ENCODE results near the gene DNAJC5G. TPM values are rescaled to one million over a fixed set of nuclear protein-coding genes. Genes with fewer than 3 reads are reported as not detected.

Gene DNAJC5G
- total RNA-seq, 1 donor from 2014 or later: not detected

- H3K27ac Mint-ChIP-seq: peak within 1 kb of the TSS; percentile 98
- no peaks in the 10 kb centered on the region for H4K20me1 ChIP-seq (ENCODE audit: low read depth)
- peaks cover 2% of the 10 kb centered on the region for H3K36me3 ChIP-seq
- H3F3A ChIP-seq (ENCODE audit: low read depth): peaks cover 26% of the 10 kb centered on the region
- peak within 1 kb of the TSS; percentile 40 for H3K27ac ChIP-seq
- no peaks in the 10 kb centered on the region for H3K4me1 ChIP-seq
- H3K4me3 Mint-ChIP-seq: peak within 1 kb of the TSS; percentile 95
- H3K9me3 ChIP-seq (ENCODE audit: low read depth): no peaks in the 10 kb centered on the region
- peaks cover 14% of the 10 kb centered on the region for H3K36me3 Mint-ChIP-seq
- TF ChIP-seq EZH2phosphoT487 (IDR thresholded peaks at IDR 0.05) (no peak), CTCF (IDR thresholded peaks at IDR 0.05) (no peak), EZH2 (IDR thresholded peaks at IDR 0.05) (no peak)
- H3K27me3 Mint-ChIP-seq (ENCODE audit: insufficient read depth, low read depth): peaks cover 6% of the 10 kb centered on the region
- peak within 1 kb of the TSS; percentile 93 for H3K4me2 ChIP-seq
- peak within 1 kb of the TSS; percentile 97 for H3K9ac ChIP-seq
- peaks cover 11% of the 10 kb centered on the region for H3K79me2 ChIP-seq (ENCODE audit: low read depth)
- peak within 1 kb of the TSS; percentile 80 for H3K4me3 ChIP-seq
- no peaks in the 10 kb centered on the region for H3K27me3 ChIP-seq
- H2AFZ ChIP-seq (replicated peaks): peak within 1 kb of the TSS; percentile 89
- H3K4me1 Mint-ChIP-seq: peaks cover 9% of the 10 kb centered on the region
- peak; percentile 93 for DNase-seq (ENCODE audit: low spot score)
- no peaks in the 10 kb centered on the region for H3K9me3 Mint-ChIP-seq
These were observed 47.7 kb downstream of the DNAJC5G start, which contains the start of gene MPV17 for GRCh38 chr2:27322766-27323595. MPV17 (minus strand) TSS chr2:27323097; CDS start chr2:27322517, 580 bp downstream.

GRCh38 chr2:27323596-27324285, 48.5 kb downstream of the DNAJC5G start:
- Mint-ChIP-seq H3K4me1 (peaks cover 9% of the 10 kb centered on the region), H3K4me3 (peak overlapping the region; percentile 95), H3K9me3 (no peaks in the 10 kb centered on the region), H3K27me3 (ENCODE audit: insufficient read depth, low read depth) (peaks cover 6% of the 10 kb centered on the region), H3K27ac (peak overlapping the region; percentile 98), H3K36me3 (peaks cover 22% of the 10 kb centered on the region)
- H3K4me2 ChIP-seq: peak overlapping the region; percentile 93
- H3K9ac ChIP-seq: peak overlapping the region; percentile 97
- peak overlapping the region; percentile 40 for H3K27ac ChIP-seq
- H3K79me2 ChIP-seq (ENCODE audit: low read depth): peaks cover 11% of the 10 kb centered on the region
- no peaks in the 10 kb centered on the region for H3K4me1 ChIP-seq
- peak overlapping the region; percentile 89 for H2AFZ ChIP-seq (replicated peaks)
- peaks cover 4% of the 10 kb centered on the region for H3K36me3 ChIP-seq
- no peak for TF ChIP-seq EZH2 (IDR thresholded peaks at IDR 0.05)
- no peak for TF ChIP-seq EZH2phosphoT487 (IDR thresholded peaks at IDR 0.05)
- TF ChIP-seq CTCF (IDR thresholded peaks at IDR 0.05): no peak
- no peak for DNase-seq (ENCODE audit: low spot score)
- peaks cover 26% of the 10 kb centered on the region for H3F3A ChIP-seq (ENCODE audit: low read depth)
- no peaks in the 10 kb centered on the region for H3K9me3 ChIP-seq (ENCODE audit: low read depth)
- peak overlapping the region; percentile 80 for H3K4me3 ChIP-seq
- H3K27me3 ChIP-seq: no peaks in the 10 kb centered on the region
- no peaks in the 10 kb centered on the region for H4K20me1 ChIP-seq (ENCODE audit: low read depth)

GRCh38 chr2:27324720-27325119, 49.5 kb downstream of the DNAJC5G start:
- Mint-ChIP-seq H3K4me3 (peak overlapping the region; percentile 44), H3K27me3 (ENCODE audit: insufficient read depth, low read depth) (peaks cover 6% of the 10 kb centered on the region), H3K4me1 (peaks cover 9% of the 10 kb centered on the region), H3K9me3 (no peaks in the 10 kb centered on the region), H3K36me3 (peaks cover 25% of the 10 kb centered on the region), H3K27ac (no peak overlapping the region)
- Histone ChIP-seq H2AFZ (replicated peaks) (no peak overlapping the region), H3K9me3 (ENCODE audit: low read depth) (no peaks in the 10 kb centered on the region), H3K27me3 (no peaks in the 10 kb centered on the region), H3K36me3 (peaks cover 4% of the 10 kb centered on the region), H3K4me1 (no peaks in the 10 kb centered on the region), H3K9ac (no peak overlapping the region), H4K20me1 (ENCODE audit: low read depth) (no peaks in the 10 kb centered on the region), H3F3A (ENCODE audit: low read depth) (peaks cover 26% of the 10 kb centered on the region), H3K4me2 (no peak overlapping the region), H3K27ac (no peak overlapping the region), H3K79me2 (ENCODE audit: low read depth) (peaks cover 11% of the 10 kb centered on the region), H3K4me3 (no peak overlapping the region)
- no peak for DNase-seq (ENCODE audit: low spot score)
- TF ChIP-seq EZH2phosphoT487 (IDR thresholded peaks at IDR 0.05): no peak
- no peak for TF ChIP-seq CTCF (IDR thresholded peaks at IDR 0.05)
- no peak for TF ChIP-seq EZH2 (IDR thresholded peaks at IDR 0.05)

Other genes with a start within 250 kb of the DNAJC5G start
- 18.1 and 26.1 TPM in 2 replicates for gene TMEM214, start 242.5 kb upstream of the DNAJC5G start, total RNA-seq (ENCODE audit: low replicate concordance)
- gene AGBL5, start 223.8 kb upstream of the DNAJC5G start, total RNA-seq (ENCODE audit: low replicate concordance): 68.3 and 84.7 TPM in 2 replicates
- 84.6 and 256 TPM in 2 replicates for gene OST4, start 203.8 kb upstream of the DNAJC5G start, total RNA-seq (ENCODE audit: low replicate concordance)
- 0.15 and 5.1 TPM in 2 replicates for gene EMILIN1, start 196.8 kb upstream of the DNAJC5G start, total RNA-seq (ENCODE audit: low replicate concordance)
- gene KHK, start 188.7 kb upstream of the DNAJC5G start, total RNA-seq (ENCODE audit: low replicate concordance): 3.3 and 5.0 TPM in 2 replicates
- 2.1 and 3.0 TPM in 2 replicates for gene CGREF1, start 156.3 kb upstream of the DNAJC5G start, total RNA-seq (ENCODE audit: low replicate concordance)
- gene ABHD1, start 151.6 kb upstream of the DNAJC5G start, total RNA-seq (ENCODE audit: low replicate concordance): 0.65 and 1.1 TPM in 2 replicates
- 25.1 and 39.8 TPM in 2 replicates for gene PREB, start 140.8 kb upstream of the DNAJC5G start, total RNA-seq (ENCODE audit: low replicate concordance)
- gene PRR30, start 136.0 kb upstream of the DNAJC5G start, total RNA-seq (ENCODE audit: low replicate concordance): not detected in 2 replicates
- 0.03 TPM in 1 of 2 replicates, not detected in the other for gene TCF23, start 126.4 kb upstream of the DNAJC5G start, total RNA-seq (ENCODE audit: low replicate concordance)
- 133 and 142 TPM in 2 replicates for gene ATRAID, start 63.4 kb upstream of the DNAJC5G start, total RNA-seq (ENCODE audit: low replicate concordance)
- 42.8 and 88.9 TPM in 2 replicates for gene SLC5A6, start 63.2 kb upstream of the DNAJC5G start, total RNA-seq (ENCODE audit: low replicate concordance)
- gene CAD, start 58.1 kb upstream of the DNAJC5G start, total RNA-seq (ENCODE audit: low replicate concordance): 26.5 and 51.8 TPM in 2 replicates
- 0.56 and 1.4 TPM in 2 replicates for gene SLC30A3, start 12.4 kb upstream of the DNAJC5G start, total RNA-seq (ENCODE audit: low replicate concordance)
- 0.12 TPM in 1 of 2 replicates, not detected in the other for gene TRIM54, start 7.0 kb downstream of the DNAJC5G start, total RNA-seq (ENCODE audit: low replicate concordance)
- gene UCN, start 33.0 kb downstream of the DNAJC5G start, total RNA-seq (ENCODE audit: low replicate concordance): 0.56 and 1.2 TPM in 2 replicates
- 71.4 and 78.0 TPM in 2 replicates for gene MPV17, start 47.7 kb downstream of the DNAJC5G start, total RNA-seq (ENCODE audit: low replicate concordance)
- 57.3 and 73.9 TPM in 2 replicates for gene GTF3C2, start 81.3 kb downstream of the DNAJC5G start, total RNA-seq (ENCODE audit: low replicate concordance)
- 25.5 and 38.2 TPM in 2 replicates for gene EIF2B4, start 94.9 kb downstream of the DNAJC5G start, total RNA-seq (ENCODE audit: low replicate concordance)
- gene SNX17, start 95.2 kb downstream of the DNAJC5G start, total RNA-seq (ENCODE audit: low replicate concordance): 65.2 and 92.6 TPM in 2 replicates
- 6.1 and 23.2 TPM in 2 replicates for gene ZNF513, start 105.3 kb downstream of the DNAJC5G start, total RNA-seq (ENCODE audit: low replicate concordance)
- 114 and 116 TPM in 2 replicates for gene PPM1G, start 134.2 kb downstream of the DNAJC5G start, total RNA-seq (ENCODE audit: low replicate concordance)
- 136 and 151 TPM in 2 replicates for gene NRBP1, start 153.2 kb downstream of the DNAJC5G start, total RNA-seq (ENCODE audit: low replicate concordance)
- 0.88 and 11.4 TPM in 2 replicates for gene KRTCAP3, start 166.9 kb downstream of the DNAJC5G start, total RNA-seq (ENCODE audit: low replicate concordance)
- 20.3 and 30.0 TPM in 2 replicates for gene IFT172, start 214.3 kb downstream of the DNAJC5G start, total RNA-seq (ENCODE audit: low replicate concordance)
- 6.2 and 18.3 TPM in 2 replicates for gene FNDC4, start 219.8 kb downstream of the DNAJC5G start, total RNA-seq (ENCODE audit: low replicate concordance)
- gene GCKR, start 221.4 kb downstream of the DNAJC5G start, total RNA-seq (ENCODE audit: low replicate concordance): 2.2 TPM in 1 of 2 replicates, not detected in the other

Measured in neural progenitor cell (in vitro differentiated cells).